ENCODE data around the gene TMOD1.
"Not testable (repeated sequence)": the region's sequence is repeated elsewhere in the genome, so short reads cannot be mapped to it uniquely, and the experiment has no call there.

The TMOD1 gene

DNA sequence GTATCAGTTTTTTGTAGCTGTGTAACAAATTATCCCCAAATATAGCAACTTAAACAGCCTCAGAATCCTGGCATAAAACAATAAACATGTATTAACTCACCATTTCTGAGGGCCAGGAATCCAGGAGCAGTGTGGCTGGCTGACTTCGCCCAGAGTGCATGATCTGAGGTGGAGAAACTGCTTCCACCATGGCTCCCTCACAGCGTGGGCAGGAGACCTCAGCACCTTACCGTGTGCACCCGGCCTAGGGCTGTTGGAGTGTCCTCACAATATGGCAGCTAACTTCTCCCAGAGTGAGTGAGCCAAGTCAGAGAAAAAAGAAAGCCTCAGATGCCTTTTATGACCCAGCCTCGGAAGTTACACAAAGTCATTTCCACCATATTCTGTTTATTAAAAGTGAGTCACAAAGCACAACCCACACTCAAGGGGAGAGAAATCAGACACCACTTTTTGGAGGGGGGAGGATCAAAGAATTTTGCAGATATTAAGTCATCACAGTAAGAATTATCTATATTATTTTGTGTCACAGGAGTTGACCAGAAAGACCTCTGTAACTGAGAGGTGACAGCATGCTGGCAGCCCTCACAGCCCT, 72.1 kb downstream of the TMOD1 start:
- no peak for DNase-seq (ENCODE audit: insufficient read length, low spot score)
- no peak for FAIRE-seq
- TF ChIP-seq, protein P1, sequence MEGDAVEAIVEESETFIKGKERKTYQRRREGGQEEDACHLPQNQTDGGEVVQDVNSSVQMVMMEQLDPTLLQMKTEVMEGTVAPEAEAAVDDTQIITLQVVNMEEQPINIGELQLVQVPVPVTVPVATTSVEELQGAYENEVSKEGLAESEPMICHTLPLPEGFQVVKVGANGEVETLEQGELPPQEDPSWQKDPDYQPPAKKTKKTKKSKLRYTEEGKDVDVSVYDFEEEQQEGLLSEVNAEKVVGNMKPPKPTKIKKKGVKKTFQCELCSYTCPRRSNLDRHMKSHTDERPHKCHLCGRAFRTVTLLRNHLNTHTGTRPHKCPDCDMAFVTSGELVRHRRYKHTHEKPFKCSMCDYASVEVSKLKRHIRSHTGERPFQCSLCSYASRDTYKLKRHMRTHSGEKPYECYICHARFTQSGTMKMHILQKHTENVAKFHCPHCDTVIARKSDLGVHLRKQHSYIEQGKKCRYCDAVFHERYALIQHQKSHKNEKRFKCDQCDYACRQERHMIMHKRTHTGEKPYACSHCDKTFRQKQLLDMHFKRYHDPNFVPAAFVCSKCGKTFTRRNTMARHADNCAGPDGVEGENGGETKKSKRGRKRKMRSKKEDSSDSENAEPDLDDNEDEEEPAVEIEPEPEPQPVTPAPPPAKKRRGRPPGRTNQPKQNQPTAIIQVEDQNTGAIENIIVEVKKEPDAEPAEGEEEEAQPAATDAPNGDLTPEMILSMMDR (IDR thresholded peaks at IDR 0.05; ENCODE audit: insufficient read depth, missing control alignments): no peak

DNA sequence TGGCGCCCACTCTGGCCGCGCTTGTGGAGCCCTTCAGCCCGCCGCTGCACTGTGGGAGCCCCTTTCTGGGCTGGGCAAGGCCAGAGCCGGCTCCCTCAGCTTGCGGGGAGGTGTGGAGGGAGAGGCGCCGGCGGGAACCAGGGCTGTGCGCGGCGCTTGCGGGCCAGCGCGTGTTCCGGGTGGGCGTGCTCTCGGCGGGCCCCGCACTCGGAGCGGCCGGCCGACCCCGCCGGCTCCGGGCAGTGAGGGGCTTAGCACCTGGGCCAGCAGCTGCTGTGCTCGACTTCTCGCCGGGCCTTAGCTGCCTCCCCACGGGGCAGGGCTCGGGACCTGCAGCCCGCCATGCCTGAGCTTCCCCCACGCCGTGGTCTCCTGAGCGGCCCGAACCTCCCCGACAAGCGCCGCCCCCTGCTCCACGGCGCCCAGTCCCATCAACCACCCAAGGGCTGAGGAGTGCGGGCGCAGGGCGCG, 72.7 kb downstream of the TMOD1 start:
- FAIRE-seq; DNase-seq (ENCODE audit: insufficient read length, low spot score): not testable (repeated sequence)

DNA sequence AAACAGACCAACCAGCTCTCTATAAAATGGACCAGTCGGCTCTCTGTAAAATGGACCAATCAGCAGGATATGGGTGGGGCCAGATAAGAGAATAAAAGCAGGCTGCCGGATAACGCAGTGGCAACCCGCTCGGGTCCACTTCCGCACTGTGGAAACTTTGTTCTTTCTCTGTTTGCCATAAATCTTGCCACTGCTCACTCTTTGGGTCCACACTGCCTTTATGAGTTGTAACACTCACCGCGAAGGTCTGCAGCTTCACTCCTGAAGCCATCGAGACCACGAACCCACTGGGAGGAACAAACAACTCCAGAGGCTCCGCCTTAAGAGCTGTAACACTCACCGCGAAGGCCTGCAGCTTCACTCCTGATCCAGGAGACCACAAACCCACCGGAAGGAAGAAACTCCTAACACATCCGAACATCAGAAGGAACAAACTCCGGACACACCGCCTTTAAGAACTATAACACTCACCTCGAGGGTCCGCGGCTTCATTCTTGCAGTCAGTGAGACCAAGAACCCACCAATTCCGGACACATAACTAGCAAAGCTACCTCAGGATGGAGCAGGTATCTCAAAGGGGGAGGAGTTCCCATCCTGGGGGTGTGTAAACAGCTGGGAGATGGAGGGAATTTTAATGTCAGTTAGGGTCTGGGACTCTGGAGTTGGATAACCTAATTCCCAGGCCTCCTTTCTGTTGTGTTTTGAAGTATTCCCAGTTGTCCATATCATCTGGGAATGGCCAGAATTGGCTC, 73.6 kb downstream of the TMOD1 start:
- not testable (repeated sequence) for FAIRE-seq; DNase-seq (ENCODE audit: insufficient read length, low spot score)

DNA sequence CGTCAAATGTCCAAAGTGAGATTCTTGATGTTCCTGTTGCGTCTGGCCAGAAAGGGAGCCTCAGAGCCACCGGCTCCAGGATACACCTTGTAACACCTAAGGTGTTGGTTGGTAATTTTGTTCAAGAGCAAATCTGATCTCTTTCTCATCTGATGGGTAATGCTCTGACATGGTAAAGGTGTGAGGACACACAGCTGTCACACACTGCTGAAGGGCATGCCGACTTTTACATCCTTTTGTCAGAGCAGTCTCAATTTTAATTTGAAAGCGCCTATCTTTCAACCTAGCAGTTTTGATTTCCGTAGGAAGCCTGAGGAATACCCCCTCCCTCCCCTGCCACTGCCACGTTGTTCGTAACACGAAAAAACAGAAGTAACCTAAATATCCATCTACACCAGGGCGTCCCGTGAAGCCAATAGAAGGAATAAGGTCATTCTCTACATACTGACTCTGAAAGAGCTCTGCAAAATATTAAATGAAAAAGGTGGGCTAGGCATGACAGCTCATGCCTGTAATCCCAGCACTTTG, 74.3 kb downstream of the TMOD1 start:
- TF ChIP-seq, protein P1 (IDR thresholded peaks at IDR 0.05; ENCODE audit: insufficient read depth, missing control alignments): no peak
- no peak for FAIRE-seq
- DNase-seq (ENCODE audit: insufficient read length, low spot score): no peak

DNA sequence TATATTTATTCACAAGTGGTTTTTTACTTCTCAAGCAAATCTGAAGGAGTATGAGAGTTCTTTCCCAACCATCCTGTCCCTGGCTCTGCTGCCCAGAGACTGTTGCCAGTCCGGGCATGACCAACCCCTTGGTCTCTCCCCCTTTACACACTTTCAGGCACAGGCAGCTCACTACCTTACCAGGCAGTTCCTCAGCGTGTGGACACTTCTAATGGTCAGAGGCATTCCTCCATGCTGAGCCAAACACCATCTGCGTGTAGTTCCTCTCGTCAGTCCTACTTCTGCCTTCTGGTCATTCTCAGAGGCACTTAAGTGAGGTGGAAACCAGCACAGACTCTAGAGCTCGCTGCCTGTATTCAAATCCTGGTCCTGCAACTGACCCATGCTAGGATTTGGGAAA, 75.6 kb downstream of the TMOD1 start:
- DNase-seq (ENCODE audit: insufficient read length, low spot score) (no peak), FAIRE-seq (no peak)
- TF ChIP-seq, protein P1 (IDR thresholded peaks at IDR 0.05; ENCODE audit: insufficient read depth, missing control alignments): no peak

DNA sequence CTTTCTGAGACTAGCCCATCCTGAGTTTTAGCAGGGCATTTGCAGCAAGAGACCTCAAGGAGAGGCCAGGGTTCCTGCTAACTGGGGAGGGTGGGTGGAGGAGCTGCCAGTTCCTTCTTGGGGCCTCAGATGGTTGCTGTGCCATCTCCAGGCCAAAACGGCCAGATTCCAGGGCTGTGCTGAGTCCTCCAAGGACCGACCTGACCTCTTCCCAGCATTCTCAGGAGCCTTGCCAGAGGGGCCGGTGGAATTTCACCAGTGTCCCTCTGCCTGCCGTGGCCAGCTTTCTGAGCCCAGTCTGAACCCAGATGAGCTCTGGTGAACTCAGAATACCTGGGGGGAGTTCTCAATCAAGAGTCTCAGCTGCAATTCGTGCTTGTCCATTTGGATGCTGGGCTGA, 77.4 kb downstream of the TMOD1 start:
- TF ChIP-seq, protein P1 (IDR thresholded peaks at IDR 0.05; ENCODE audit: insufficient read depth, missing control alignments): no peak
- DNase-seq (ENCODE audit: insufficient read length, low spot score) (no peak), FAIRE-seq (no peak)

DNA sequence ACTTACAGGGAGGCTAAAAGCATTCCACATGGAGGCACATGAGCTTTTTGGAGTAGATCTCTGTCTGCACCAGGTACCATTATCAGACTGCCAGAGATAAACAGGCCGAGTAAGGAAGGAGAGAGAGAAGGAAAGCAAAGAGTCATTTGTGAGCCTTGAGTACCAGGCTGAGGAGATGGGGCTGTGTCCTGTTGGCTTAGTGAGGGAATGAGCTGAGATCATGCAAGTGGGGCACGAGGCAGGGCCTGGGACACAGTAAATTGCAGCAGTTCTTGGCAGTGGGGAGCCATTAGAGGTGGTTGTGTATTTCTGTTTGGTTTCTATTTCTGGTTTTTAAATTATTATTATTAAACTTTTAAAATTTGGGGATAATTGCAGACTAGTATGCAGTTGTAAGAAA, 78.4 kb downstream of the TMOD1 start:
- FAIRE-seq (no peak), DNase-seq (ENCODE audit: insufficient read length, low spot score) (no peak)
- TF ChIP-seq, protein P1 (IDR thresholded peaks at IDR 0.05; ENCODE audit: insufficient read depth, missing control alignments): no peak

DNA sequence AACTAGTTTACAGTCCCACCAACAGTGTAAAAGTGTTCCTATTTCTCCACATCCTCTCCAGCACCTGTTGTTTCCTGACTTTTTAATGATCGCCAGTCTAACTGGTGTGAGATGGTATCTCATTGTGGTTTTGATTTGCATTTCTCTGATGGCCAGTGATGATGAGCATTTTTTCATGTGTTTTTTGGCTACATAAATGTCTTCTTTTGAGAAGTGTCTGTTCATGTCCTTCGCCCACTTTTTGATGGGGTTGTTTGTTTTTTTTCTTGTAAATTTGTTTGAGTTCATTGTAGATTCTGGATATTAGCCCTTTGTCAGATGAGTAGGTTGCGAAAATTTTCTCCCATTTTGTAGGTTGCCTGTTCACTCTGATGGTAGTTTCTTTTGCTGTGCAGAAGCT, 80.1 kb downstream of the TMOD1 start:
- FAIRE-seq; DNase-seq (ENCODE audit: insufficient read length, low spot score): not testable (repeated sequence)

DNA sequence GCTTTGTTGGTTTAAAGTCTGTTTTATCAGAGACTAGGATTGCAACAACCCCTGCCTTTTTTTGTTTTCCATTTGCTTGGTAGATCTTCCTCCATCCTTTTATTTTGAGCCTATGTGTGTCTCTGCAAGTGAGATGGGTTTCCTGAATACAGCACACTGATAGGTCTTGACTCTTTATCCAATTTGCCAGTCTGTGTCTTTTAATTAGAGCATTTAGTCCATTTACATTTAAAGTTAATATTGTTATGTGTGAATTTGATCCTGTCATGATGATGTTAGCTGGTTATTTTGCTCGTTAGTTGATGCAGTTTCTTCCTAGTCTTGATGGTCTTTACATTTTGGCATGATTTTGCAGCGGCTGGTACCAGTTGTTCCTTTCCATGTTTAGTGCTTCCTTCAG, 83.3 kb downstream of the TMOD1 start:
- DNase-seq (ENCODE audit: insufficient read length, low spot score); FAIRE-seq: not testable (repeated sequence)

DNA sequence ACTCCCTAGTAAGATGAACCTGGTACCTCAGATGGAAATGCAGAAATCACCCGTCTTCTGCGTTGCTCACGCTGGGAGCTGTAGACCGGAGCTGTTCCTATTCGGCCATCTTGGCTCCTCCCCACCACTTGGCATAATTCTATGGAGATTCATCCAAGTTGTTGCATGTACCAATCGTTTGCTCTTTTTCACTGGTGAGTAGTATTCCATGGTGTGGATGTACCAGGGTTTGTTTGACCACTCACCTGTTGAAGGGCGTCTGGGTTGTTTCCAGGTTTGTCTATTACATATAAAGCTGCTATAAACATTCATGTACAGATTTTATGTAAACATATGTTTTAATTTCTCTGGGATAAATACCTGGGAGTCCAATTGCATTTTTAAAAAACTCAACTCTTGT, 85.4 kb downstream of the TMOD1 start:
- FAIRE-seq; DNase-seq (ENCODE audit: insufficient read length, low spot score): not testable (repeated sequence)
